Measurements from ENCODE around the gene PLEKHS1. TPM values are rescaled to one million over a fixed set of nuclear protein-coding genes. Genes with fewer than 3 reads are reported as not detected.

The PLEKHS1 gene
- polyA plus RNA-seq (2013, experiment 1 of 2), result not detected
- polyA plus RNA-seq (2013, experiment 2 of 2), result not detected

DNA sequence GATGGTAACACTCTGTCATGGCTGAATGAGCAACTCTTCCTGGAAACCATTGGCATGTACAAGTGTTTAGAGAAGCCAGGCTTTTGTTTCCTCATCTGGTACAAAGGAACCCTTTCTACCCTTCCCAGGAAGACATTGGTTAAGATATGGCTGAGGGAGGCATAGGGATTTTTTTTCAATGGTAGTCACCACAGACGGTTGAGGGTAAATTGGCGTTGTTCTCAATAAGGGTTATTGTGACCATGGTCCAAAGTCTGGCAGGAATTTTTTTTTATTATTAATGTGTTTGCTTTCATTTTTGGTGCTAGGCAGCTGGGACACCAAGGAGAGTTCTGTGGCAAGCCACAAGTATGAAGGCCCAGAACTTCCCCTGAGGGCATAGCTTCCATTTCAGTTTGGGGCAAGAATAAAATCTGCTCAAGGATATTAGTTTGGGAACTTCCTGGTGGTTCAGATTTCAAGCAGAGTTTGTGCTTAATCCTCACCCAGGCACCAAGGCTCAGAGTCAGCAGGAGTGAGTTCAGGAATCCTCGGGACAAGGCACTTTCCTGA is at the start of gene PLEKHS1:
PLEKHS1 (plus strand) TSS at position 502 of the 552 bp plus-strand sequence. CDS start 3,596 bp downstream, outside the sequence.
- H3K9me3 ChIP-seq (ENCODE audit: insufficient read depth, low read depth, low read length), result no peaks in the 10 kb centered on the region
- no peaks in the 10 kb centered on the region for H3K36me3 ChIP-seq (ENCODE audit: insufficient read depth, low read length)
- no peaks in the 10 kb centered on the region for H3K4me1 ChIP-seq (ENCODE audit: insufficient read depth, low read length)
- H3K9ac ChIP-seq (ENCODE audit: low read depth, low read length), result no peak within 1 kb of the TSS
- no peak within 1 kb of the TSS for H3K27ac ChIP-seq (ENCODE audit: low read depth, low read length)
- 96% methylated on average over 3 of the region's 3 CpGs for WGBS
- H3K27me3 ChIP-seq (ENCODE audit: insufficient read depth, low read length), result no peaks in the 10 kb centered on the region
- H3K4me3 ChIP-seq (ENCODE audit: low read length), result no peak within 1 kb of the TSS

DNA sequence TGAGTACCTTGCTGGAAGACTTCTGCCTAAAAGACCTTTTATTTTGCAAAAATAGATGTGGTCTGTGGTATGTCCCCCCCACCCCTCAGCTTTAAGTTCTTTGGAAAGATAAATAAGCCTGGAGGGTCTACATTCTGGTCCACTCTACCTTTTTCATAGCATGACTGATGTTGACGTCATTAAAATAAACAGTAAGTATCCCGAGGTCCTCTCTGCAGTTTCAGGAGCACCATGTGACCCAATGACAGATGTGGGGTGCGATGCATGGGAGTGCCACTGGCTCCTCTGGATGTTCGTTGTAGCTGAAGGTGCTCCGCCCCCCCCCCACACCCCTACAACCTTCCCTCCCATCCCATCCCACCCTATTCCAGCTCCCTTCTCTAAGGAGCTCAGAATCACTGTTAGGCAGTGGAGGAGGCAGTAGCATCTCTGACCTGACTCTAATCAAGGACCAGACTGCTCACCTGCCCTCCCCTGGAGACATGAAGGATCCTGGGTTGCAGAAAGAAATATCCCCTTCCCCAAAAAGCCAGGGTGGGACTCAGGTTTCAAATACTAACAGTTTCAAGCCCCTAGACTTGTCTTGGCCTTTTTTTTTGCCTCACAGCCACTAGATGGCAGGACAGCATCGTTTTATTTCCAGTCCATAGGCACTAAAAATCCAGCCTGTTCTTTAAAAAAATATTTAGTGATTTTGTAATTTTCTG is 46.7 kb upstream of the PLEKHS1 start:
- H3K36me3 ChIP-seq (ENCODE audit: insufficient read depth, low read length), result no peaks in the 10 kb centered on the region; the same call in 1 of the 2 replicates
- H3K4me1 ChIP-seq (ENCODE audit: insufficient read depth, low read length), result peaks cover 22% of the 10 kb centered on the region
- no peaks in the 10 kb centered on the region for H3K27me3 ChIP-seq (ENCODE audit: insufficient read depth, low read length)
- H3K9me3 ChIP-seq (ENCODE audit: insufficient read depth, low read depth, low read length), result no peaks in the 10 kb centered on the region
- no peak overlapping the region for H3K27ac ChIP-seq (ENCODE audit: low read depth, low read length)
- H3K4me3 ChIP-seq (ENCODE audit: low read length), result no peak overlapping the region
- 72% methylated on average over 6 of the region's 6 CpGs for WGBS
- no peak overlapping the region for H3K9ac ChIP-seq (ENCODE audit: low read depth, low read length)

- Histone ChIP-seq H3K9ac (ENCODE audit: low read depth, low read length) (no peak overlapping the region), H3K27me3 (ENCODE audit: insufficient read depth, low read length) (no peaks in the 10 kb centered on the region), H3K4me1 (ENCODE audit: insufficient read depth, low read length) (peaks cover 27% of the 10 kb centered on the region), H3K36me3 (ENCODE audit: insufficient read depth, low read length) (no peaks in the 10 kb centered on the region; the same call in 1 of the 2 replicates), H3K27ac (ENCODE audit: low read depth, low read length) (no peak overlapping the region), H3K9me3 (ENCODE audit: insufficient read depth, low read depth, low read length) (no peaks in the 10 kb centered on the region), H3K4me3 (ENCODE audit: low read length) (no peak overlapping the region)
Measured at GRCh38 chr10:113705344-113705652, 46.2 kb upstream of the PLEKHS1 start.

DNA sequence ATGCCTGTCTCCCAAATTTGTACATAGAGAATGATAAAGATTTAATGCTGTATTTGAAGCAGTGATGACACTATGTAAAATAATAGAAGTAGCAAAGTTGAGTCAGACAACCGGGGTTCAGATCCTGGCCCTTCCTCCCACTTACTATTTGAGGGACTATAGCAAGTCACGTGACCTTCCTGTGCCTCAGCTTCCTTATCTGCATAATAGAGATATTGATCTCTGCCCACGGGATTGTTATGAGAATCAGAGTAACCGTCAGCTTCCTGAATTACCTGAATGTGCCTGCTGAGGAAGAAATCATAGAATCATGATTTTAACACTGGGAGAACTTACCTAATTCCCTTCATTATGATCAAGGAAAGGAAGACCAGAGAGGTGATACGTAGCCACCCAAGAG is 44.9 kb upstream of the PLEKHS1 start:
- Histone ChIP-seq H3K4me1 (ENCODE audit: insufficient read depth, low read length) (peaks cover 40% of the 10 kb centered on the region), H3K9ac (ENCODE audit: low read depth, low read length) (no peak overlapping the region), H3K27me3 (ENCODE audit: insufficient read depth, low read length) (no peaks in the 10 kb centered on the region), H3K4me3 (ENCODE audit: low read length) (no peak overlapping the region), H3K9me3 (ENCODE audit: insufficient read depth, low read depth, low read length) (no peaks in the 10 kb centered on the region), H3K27ac (ENCODE audit: low read depth, low read length) (no peak overlapping the region), H3K36me3 (ENCODE audit: insufficient read depth, low read length) (no peaks in the 10 kb centered on the region)
- 87% methylated on average over 5 of the region's 5 CpGs for WGBS

DNA sequence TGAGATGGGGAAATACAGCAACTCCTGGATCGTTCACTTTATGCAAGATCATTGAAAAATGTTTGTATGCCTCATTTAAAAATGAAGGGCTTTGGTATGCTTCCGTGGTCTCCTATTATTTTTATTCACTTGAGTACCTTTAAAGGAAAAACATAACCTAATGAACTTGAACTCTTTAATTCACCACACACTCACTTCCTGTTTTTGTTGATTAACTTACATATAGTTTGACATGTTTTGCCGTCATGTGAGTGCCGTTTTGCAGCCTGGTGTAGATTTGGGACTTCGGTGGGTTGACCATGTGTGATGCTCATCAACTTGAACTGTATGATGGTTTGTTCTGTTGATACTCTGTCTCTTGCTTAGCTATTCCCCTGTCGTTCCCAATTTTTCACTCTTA is 42.8 kb upstream of the PLEKHS1 start:
- Histone ChIP-seq H3K27me3 (ENCODE audit: insufficient read depth, low read length) (no peaks in the 10 kb centered on the region), H3K9ac (ENCODE audit: low read depth, low read length) (no peak overlapping the region), H3K9me3 (ENCODE audit: insufficient read depth, low read depth, low read length) (no peaks in the 10 kb centered on the region), H3K4me1 (ENCODE audit: insufficient read depth, low read length) (peaks cover 51% of the 10 kb centered on the region), H3K4me3 (ENCODE audit: low read length) (no peak overlapping the region), H3K36me3 (ENCODE audit: insufficient read depth, low read length) (no peaks in the 10 kb centered on the region), H3K27ac (ENCODE audit: low read depth, low read length) (no peak overlapping the region)
- WGBS, result 92% methylated on average over 6 of the region's 6 CpGs

- Histone ChIP-seq H3K9ac (ENCODE audit: low read depth, low read length) (no peak overlapping the region), H3K27me3 (ENCODE audit: insufficient read depth, low read length) (no peaks in the 10 kb centered on the region), H3K4me1 (ENCODE audit: insufficient read depth, low read length) (peaks cover 51% of the 10 kb centered on the region), H3K9me3 (ENCODE audit: insufficient read depth, low read depth, low read length) (no peaks in the 10 kb centered on the region), H3K36me3 (ENCODE audit: insufficient read depth, low read length) (no peaks in the 10 kb centered on the region), H3K27ac (ENCODE audit: low read depth, low read length) (no peak overlapping the region), H3K4me3 (ENCODE audit: low read length) (no peak overlapping the region)
- 36% methylated on average over 7 of the region's 8 CpGs for WGBS
Measured at GRCh38 chr10:113709221-113709838, 42.2 kb upstream of the PLEKHS1 start.

GRCh38 chr10:113711142-113711541 is 40.3 kb upstream of the PLEKHS1 start:
- no peak overlapping the region for H3K4me3 ChIP-seq (ENCODE audit: low read length)
- H3K27ac ChIP-seq (ENCODE audit: low read depth, low read length), result no peak overlapping the region
- no peaks in the 10 kb centered on the region for H3K9me3 ChIP-seq (ENCODE audit: insufficient read depth, low read depth, low read length)
- no peaks in the 10 kb centered on the region for H3K36me3 ChIP-seq (ENCODE audit: insufficient read depth, low read length)
- H3K27me3 ChIP-seq (ENCODE audit: insufficient read depth, low read length), result no peaks in the 10 kb centered on the region
- H3K9ac ChIP-seq (ENCODE audit: low read depth, low read length), result no peak overlapping the region
- WGBS, result 71% methylated on average over 2 of the region's 2 CpGs
- H3K4me1 ChIP-seq (ENCODE audit: insufficient read depth, low read length), result peaks cover 42% of the 10 kb centered on the region

DNA sequence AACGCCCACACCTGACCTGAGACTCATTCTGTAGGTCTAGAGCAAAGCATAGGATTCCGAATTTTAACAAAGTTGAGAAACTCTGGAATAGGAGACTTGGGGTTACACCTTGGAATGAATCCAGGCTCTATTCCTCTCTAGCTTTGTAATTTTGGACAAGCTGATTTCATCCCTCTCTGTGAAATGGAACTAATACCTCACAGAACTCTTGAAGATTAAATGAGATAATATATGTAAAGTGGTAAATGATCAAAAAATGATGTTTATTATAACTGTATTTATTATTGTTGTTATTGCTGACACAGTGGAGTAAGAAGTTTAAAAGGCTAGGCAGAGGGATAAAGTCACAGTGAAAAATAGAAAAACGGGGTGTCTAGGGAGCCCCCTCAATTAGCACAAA is 39.5 kb upstream of the PLEKHS1 start:
- no peaks in the 10 kb centered on the region for H3K9me3 ChIP-seq (ENCODE audit: insufficient read depth, low read depth, low read length)
- no peak overlapping the region for H3K9ac ChIP-seq (ENCODE audit: low read depth, low read length)
- peaks cover 42% of the 10 kb centered on the region for H3K4me1 ChIP-seq (ENCODE audit: insufficient read depth, low read length)
- H3K36me3 ChIP-seq (ENCODE audit: insufficient read depth, low read length), result no peaks in the 10 kb centered on the region
- H3K27ac ChIP-seq (ENCODE audit: low read depth, low read length), result no peak overlapping the region
- H3K4me3 ChIP-seq (ENCODE audit: low read length), result no peak overlapping the region
- 85% methylated on average over 3 of the region's 3 CpGs for WGBS
- no peaks in the 10 kb centered on the region for H3K27me3 ChIP-seq (ENCODE audit: insufficient read depth, low read length)

DNA sequence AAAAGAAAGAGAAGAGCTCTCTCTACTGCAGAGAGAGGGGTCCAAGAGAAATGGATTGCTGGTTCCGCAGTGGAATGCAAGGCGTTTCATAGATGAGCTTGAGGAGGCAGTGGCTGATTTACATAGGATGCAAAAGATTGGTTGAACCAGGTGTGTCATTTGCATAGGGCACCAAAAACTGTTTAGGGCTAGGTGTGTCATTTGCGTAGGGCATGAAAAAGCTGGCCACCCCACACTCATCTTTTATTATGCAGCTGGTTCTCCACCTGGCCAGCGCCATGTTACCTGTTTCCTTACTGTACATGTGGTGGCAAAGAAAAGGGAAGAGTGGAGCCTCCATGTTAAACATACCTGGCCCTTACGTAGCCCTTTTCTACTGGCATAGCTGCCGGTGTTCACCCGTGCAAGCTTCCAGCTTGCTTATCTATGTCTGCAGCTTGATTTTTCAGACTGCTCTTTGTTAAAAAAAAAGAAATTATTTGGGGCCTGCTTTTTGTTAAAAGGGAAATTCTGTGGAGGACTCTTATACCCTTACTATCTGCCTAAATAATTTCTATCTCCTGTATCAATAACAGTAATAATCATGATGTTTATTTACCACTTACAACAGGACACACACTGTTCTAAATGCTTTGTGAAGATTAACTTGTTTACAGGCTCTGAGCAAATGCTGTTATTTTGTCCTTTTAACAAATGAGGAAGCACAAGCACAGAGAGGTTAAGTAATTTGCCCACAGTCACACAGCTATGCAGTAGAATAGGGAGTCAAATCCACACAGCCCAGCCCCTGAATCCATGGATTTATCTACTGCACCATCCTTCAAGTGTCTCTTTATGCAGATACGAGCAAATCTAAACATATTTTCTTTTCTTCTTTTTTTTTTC is 38.5 kb upstream of the PLEKHS1 start:
- H3K27me3 ChIP-seq (ENCODE audit: insufficient read depth, low read length), result no peaks in the 10 kb centered on the region
- no peak overlapping the region for H3K27ac ChIP-seq (ENCODE audit: low read depth, low read length)
- peaks cover 42% of the 10 kb centered on the region for H3K4me1 ChIP-seq (ENCODE audit: insufficient read depth, low read length)
- H3K9ac ChIP-seq (ENCODE audit: low read depth, low read length), result no peak overlapping the region
- H3K9me3 ChIP-seq (ENCODE audit: insufficient read depth, low read depth, low read length), result no peaks in the 10 kb centered on the region
- 75% methylated on average over 8 of the region's 8 CpGs for WGBS
- H3K4me3 ChIP-seq (ENCODE audit: low read length), result no peak overlapping the region
- no peaks in the 10 kb centered on the region for H3K36me3 ChIP-seq (ENCODE audit: insufficient read depth, low read length)

GRCh38 chr10:113713640-113713982 is 37.9 kb upstream of the PLEKHS1 start:
- WGBS, result 90% methylated on average over 2 of the region's 2 CpGs
- no peaks in the 10 kb centered on the region for H3K27me3 ChIP-seq (ENCODE audit: insufficient read depth, low read length)

More at GRCh38 chr10:113713640-113713982, 37.9 kb upstream of the PLEKHS1 start:
- Histone ChIP-seq H3K9me3 (ENCODE audit: insufficient read depth, low read depth, low read length) (no peaks in the 10 kb centered on the region), H3K9ac (ENCODE audit: low read depth, low read length) (no peak overlapping the region), H3K27ac (ENCODE audit: low read depth, low read length) (no peak overlapping the region), H3K4me3 (ENCODE audit: low read length) (no peak overlapping the region), H3K4me1 (ENCODE audit: insufficient read depth, low read length) (peaks cover 41% of the 10 kb centered on the region), H3K36me3 (ENCODE audit: insufficient read depth, low read length) (no peaks in the 10 kb centered on the region)
